ENCODE measurements around the gene ANKS1A. TPM values are rescaled to one million over a fixed set of nuclear protein-coding genes. Genes with fewer than 3 reads are reported as not detected.

The ANKS1A gene
- polyA plus RNA-seq, 2 of the 4 experiments (the other 2 are of a cell fraction): 3.6 to 5.9 TPM

DNA sequence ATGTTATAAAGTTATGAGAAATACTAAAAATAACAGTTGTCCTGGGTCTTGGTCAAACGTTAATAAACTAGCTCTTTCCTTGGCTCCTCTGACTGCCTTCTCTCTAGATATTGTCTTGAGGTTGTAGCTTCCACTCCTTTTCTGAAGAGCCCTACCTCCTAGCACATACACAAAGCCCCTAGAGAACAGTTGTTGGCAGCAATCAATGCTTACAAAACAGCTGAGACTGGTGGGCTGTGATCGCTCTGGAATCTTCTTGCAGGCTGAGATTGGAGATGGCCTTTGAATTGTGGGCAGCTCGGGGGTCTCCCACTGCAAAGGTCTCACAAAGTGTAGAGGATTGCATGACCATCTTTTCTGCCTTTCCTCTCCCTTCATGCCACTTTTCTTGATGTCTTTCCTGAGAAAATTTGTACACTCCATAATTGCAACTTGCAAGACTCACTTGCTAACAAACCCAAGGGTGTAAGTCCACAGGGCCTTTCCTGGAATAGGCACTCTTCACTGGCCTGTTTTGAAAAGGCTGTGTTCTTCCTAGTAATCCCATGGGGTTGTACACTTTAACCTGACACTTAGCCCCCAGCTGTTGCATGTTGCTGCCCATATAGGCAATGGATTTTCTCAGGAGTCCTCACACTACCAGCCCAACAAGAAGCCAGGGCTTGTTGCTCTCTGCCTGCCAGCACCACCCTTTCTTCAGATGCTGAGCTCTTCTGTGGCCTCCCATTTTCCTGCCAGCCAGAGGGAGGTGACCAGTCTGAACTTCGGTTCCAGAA lies 152.2 kb downstream of the ANKS1A start:
- POLR2A ChIA-PET: no interaction called here
- H3K27ac ChIP-seq: no peak overlapping the region
- ATAC-seq: no peak
- no peak for DNase-seq (ENCODE audit: low read depth in 1 of 2, low spot score in 1 of 2)
- FAIRE-seq: no peak
- H3K4me1 ChIP-seq: no peaks in the 10 kb centered on the region
- CTCF ChIA-PET: no interaction called here
- 67% methylated on average over 4 of the region's 4 CpGs for WGBS (ENCODE audit: missing lambda C conversion rate)
- H3K4me3 ChIP-seq: no peak overlapping the region
- no peaks in the 10 kb centered on the region for H3K9me3 ChIP-seq
- TF ChIP-seq HOXA7 (CRISPR knock-in tag; IDR thresholded peaks at IDR 0.05) (no peak), NPAS2 (CRISPR knock-in tag; IDR thresholded peaks at IDR 0.05; ENCODE audit: borderline replicate concordance) (no peak), CHD4 (IDR thresholded peaks at IDR 0.05; ENCODE audit: borderline replicate concordance) (no peak), HOXB5 (CRISPR knock-in tag; IDR thresholded peaks at IDR 0.05) (no peak), MYC (IDR thresholded peaks at IDR 0.05; ENCODE audit: borderline replicate concordance, low read length) (no peak), TP53 (CRISPR knock-in tag; IDR thresholded peaks at IDR 0.05) (no peak), HDAC2 (IDR thresholded peaks at IDR 0.05) (no peak), JUNB (IDR thresholded peaks at IDR 0.05) (no peak), CHD2 (IDR thresholded peaks at IDR 0.05; ENCODE audit: low read length, partially characterized antibody) (no peak), CBX2 (IDR thresholded peaks at IDR 0.05; ENCODE audit: borderline replicate concordance, low read depth) (no peak), KDM1A (IDR thresholded peaks at IDR 0.05; ENCODE audit: low read depth) (no peak), CEBPB (IDR thresholded peaks at IDR 0.05) (no peak), EHF (CRISPR knock-in tag; IDR thresholded peaks at IDR 0.05) (no peak), NFE2L2 (conservative IDR thresholded peaks at IDR 0.05; ENCODE audit: low read length) (no peak)
- TF ChIP-seq, protein P1, sequence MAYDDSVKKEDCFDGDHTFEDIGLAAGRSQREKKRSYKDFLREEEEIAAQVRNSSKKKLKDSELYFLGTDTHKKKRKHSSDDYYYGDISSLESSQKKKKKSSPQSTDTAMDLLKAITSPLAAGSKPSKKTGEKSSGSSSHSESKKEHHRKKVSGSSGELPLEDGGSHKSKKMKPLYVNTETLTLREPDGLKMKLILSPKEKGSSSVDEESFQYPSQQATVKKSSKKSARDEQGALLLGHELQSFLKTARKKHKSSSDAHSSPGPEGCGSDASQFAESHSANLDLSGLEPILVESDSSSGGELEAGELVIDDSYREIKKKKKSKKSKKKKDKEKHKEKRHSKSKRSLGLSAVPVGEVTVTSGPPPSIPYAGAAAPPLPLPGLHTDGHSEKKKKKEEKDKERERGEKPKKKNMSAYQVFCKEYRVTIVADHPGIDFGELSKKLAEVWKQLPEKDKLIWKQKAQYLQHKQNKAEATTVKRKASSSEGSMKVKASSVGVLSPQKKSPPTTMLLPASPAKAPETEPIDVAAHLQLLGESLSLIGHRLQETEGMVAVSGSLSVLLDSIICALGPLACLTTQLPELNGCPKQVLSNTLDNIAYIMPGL (CRISPR knock-in tag; IDR thresholded peaks at IDR 0.05; ENCODE audit: borderline replicate concordance): no peak
- TF ChIP-seq, protein P2, sequence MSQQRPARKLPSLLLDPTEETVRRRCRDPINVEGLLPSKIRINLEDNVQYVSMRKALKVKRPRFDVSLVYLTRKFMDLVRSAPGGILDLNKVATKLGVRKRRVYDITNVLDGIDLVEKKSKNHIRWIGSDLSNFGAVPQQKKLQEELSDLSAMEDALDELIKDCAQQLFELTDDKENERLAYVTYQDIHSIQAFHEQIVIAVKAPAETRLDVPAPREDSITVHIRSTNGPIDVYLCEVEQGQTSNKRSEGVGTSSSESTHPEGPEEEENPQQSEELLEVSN (IDR thresholded peaks at IDR 0.05; ENCODE audit: borderline replicate concordance, low read depth): no peak
- TF ChIP-seq, protein P3, sequence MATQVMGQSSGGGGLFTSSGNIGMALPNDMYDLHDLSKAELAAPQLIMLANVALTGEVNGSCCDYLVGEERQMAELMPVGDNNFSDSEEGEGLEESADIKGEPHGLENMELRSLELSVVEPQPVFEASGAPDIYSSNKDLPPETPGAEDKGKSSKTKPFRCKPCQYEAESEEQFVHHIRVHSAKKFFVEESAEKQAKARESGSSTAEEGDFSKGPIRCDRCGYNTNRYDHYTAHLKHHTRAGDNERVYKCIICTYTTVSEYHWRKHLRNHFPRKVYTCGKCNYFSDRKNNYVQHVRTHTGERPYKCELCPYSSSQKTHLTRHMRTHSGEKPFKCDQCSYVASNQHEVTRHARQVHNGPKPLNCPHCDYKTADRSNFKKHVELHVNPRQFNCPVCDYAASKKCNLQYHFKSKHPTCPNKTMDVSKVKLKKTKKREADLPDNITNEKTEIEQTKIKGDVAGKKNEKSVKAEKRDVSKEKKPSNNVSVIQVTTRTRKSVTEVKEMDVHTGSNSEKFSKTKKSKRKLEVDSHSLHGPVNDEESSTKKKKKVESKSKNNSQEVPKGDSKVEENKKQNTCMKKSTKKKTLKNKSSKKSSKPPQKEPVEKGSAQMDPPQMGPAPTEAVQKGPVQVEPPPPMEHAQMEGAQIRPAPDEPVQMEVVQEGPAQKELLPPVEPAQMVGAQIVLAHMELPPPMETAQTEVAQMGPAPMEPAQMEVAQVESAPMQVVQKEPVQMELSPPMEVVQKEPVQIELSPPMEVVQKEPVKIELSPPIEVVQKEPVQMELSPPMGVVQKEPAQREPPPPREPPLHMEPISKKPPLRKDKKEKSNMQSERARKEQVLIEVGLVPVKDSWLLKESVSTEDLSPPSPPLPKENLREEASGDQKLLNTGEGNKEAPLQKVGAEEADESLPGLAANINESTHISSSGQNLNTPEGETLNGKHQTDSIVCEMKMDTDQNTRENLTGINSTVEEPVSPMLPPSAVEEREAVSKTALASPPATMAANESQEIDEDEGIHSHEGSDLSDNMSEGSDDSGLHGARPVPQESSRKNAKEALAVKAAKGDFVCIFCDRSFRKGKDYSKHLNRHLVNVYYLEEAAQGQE (IDR thresholded peaks at IDR 0.05): no peak
- TF ChIP-seq, protein P4, sequence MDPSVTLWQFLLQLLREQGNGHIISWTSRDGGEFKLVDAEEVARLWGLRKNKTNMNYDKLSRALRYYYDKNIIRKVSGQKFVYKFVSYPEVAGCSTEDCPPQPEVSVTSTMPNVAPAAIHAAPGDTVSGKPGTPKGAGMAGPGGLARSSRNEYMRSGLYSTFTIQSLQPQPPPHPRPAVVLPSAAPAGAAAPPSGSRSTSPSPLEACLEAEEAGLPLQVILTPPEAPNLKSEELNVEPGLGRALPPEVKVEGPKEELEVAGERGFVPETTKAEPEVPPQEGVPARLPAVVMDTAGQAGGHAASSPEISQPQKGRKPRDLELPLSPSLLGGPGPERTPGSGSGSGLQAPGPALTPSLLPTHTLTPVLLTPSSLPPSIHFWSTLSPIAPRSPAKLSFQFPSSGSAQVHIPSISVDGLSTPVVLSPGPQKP (IDR thresholded peaks at IDR 0.05; ENCODE audit: low read depth, low read length): no peak
- H3K4me2 ChIP-seq: no peak overlapping the region

All from A549 (cell line).